ENCODE measurements around the gene CREB3L1. TPM values are rescaled to one million over a fixed set of nuclear protein-coding genes. Genes with fewer than 3 reads are reported as not detected.
A peak's percentile ranks its signal among the peaks of the same experiment; 100 is the strongest.

CREB3L1 gene
- total RNA-seq, 4 donors from 2014 or later: 0.27 to 0.69 (median 0.57) TPM

GRCh38 chr11:46294365-46295309 lies 17.2 kb downstream of the CREB3L1 start:
- no peak for ATAC-seq
- intact Hi-C loops (cut with DNase I; ENCODE audit: low total_unique reads): loop anchor here (1.0 kb wide), 1 partner anchor 376 kb away; no protein-coding TSS in a partner anchor
- peak overlapping the region; percentile 63 to 72 (median 64) for H3K4me3 ChIP-seq

GRCh38 chr11:46295312-46296058 lies 18.0 kb downstream of the CREB3L1 start:
- H3K27me3 ChIP-seq: no peaks in the 10 kb centered on the region
- peak; percentile 60 to 66 for DNase-seq
- intact Hi-C loops (cut with DNase I; ENCODE audit: low total_unique reads): loop anchor here (1.0 kb wide), 1 partner anchor 377 kb away; no protein-coding TSS in a partner anchor
- peak overlapping the region; percentile 63 to 72 (median 64) for H3K4me3 ChIP-seq
- peak overlapping the region in 1 of 4 donors; percentile 44 for H3K27ac ChIP-seq
- in situ Hi-C loops (cut with MboI; ENCODE audit: low sequenced_read_pairs in 4 of 4): no loop called here
- no peaks in the 10 kb centered on the region for H3K36me3 ChIP-seq
- H3K9me3 ChIP-seq: no peaks in the 10 kb centered on the region
- peak; percentile 75 to 85 for ATAC-seq
- TF ChIP-seq POLR2A (IDR thresholded peaks at IDR 0.05): no peak
- TF ChIP-seq CTCF (IDR thresholded peaks at IDR 0.05 in 4 of 5, conservative IDR thresholded peaks at IDR 0.05 in 1 of 5): no peak
- H3K4me1 ChIP-seq: peaks cover 12 to 13% of the 10 kb centered on the region in 2 donors

More at GRCh38 chr11:46294365-46295309, 17.2 kb downstream of the CREB3L1 start:
- DNase-seq: no peak
- no peaks in the 10 kb centered on the region for H3K27me3 ChIP-seq
- in situ Hi-C loops (cut with MboI; ENCODE audit: low sequenced_read_pairs in 4 of 4): no loop called here
- TF ChIP-seq POLR2A (IDR thresholded peaks at IDR 0.05) (no peak), CTCF (IDR thresholded peaks at IDR 0.05 in 4 of 5, conservative IDR thresholded peaks at IDR 0.05 in 1 of 5) (no peak)
- no peaks in the 10 kb centered on the region for H3K36me3 ChIP-seq
- no peak overlapping the region for H3K27ac ChIP-seq
- H3K9me3 ChIP-seq: no peaks in the 10 kb centered on the region
- H3K4me1 ChIP-seq: peaks cover 13 to 15% of the 10 kb centered on the region in 2 donors

GRCh38 chr11:46296059-46296527 lies 18.6 kb downstream of the CREB3L1 start:
- ATAC-seq (no peak), DNase-seq (no peak)
- Histone ChIP-seq H3K36me3 (no peaks in the 10 kb centered on the region), H3K27ac (peak overlapping the region in 3 of 4 donors; percentile 10 to 44 (median 38)), H3K9me3 (no peaks in the 10 kb centered on the region), H3K27me3 (no peaks in the 10 kb centered on the region), H3K4me1 (peaks cover 10 to 12% of the 10 kb centered on the region in 2 donors), H3K4me3 (peak overlapping the region; percentile 63 to 72 (median 64))
- intact Hi-C loops (cut with DNase I; ENCODE audit: low total_unique reads) (no loop called here), in situ Hi-C loops (cut with MboI; ENCODE audit: low sequenced_read_pairs in 4 of 4) (no loop called here)
- no peak for TF ChIP-seq POLR2A (IDR thresholded peaks at IDR 0.05)
- no peak for TF ChIP-seq CTCF (IDR thresholded peaks at IDR 0.05 in 4 of 5, conservative IDR thresholded peaks at IDR 0.05 in 1 of 5)

GRCh38 chr11:46296528-46297448 lies 19.3 kb downstream of the CREB3L1 start:
- Histone ChIP-seq H3K27ac (peak overlapping the region in 3 of 4 donors; percentile 10 to 44 (median 38)), H3K4me3 (peak overlapping the region; percentile 63 to 72 (median 64)), H3K9me3 (no peaks in the 10 kb centered on the region), H3K36me3 (no peaks in the 10 kb centered on the region), H3K27me3 (no peaks in the 10 kb centered on the region), H3K4me1 (peaks cover 3 to 12% of the 10 kb centered on the region in 2 donors)
- in situ Hi-C loops (cut with MboI; ENCODE audit: low sequenced_read_pairs in 4 of 4) (no loop called here), intact Hi-C loops (cut with DNase I; ENCODE audit: low total_unique reads) (no loop called here)
- DNase-seq (no peak), ATAC-seq (peak in 1 of 2 donors; percentile 10)
- TF ChIP-seq POLR2A (IDR thresholded peaks at IDR 0.05): no peak
- TF ChIP-seq CTCF (IDR thresholded peaks at IDR 0.05 in 4 of 5, conservative IDR thresholded peaks at IDR 0.05 in 1 of 5): peak in 4 of 5 experiments; percentile 5 to 35 (median 24)

Data from gastrocnemius medialis (tissue), 4 donors.